Lower leg skin (tissue), 4 donors: ENCODE measurements around the gene FAM174A. TPM values are rescaled to one million over a fixed set of nuclear protein-coding genes. Genes with fewer than 3 reads are reported as not detected.

Source experiments
- DNase-seq, 2 donors: peaks; one replicate each; pipeline ENCODE4 v3.0.0-alpha.2; 2019; ENCODE audit warnings: low spot score in 2 of 2
- H3K4me3 ChIP-seq: fragments of 200-600 bp; sonication (generic); 2 replicates; pipeline ENCODE4 v1.5.1; 2017; ENCODE audit warnings: mild to moderate bottlenecking, low read depth; ENCODE audit not compliant: poor library complexity, severe bottlenecking
- POLR2A ChIP-seq, 2 donors: fragments of 450-650 bp; IDR thresholded peaks; one replicate each; pipeline ENCODE4 v1.6.1; 2016 to 2017; ENCODE audit warnings: antibody characterized with exemption in 2 of 2, mild to moderate bottlenecking in 1 of 2, moderate library complexity in 1 of 2
- WGBS, 2 donors: methylation state at CpG; one replicate each; pipeline ENCODE4 v1.1.5; 2018; 5-methylcytosine and 5-hydroxymethylcytosine counted together
- intact Hi-C: fragments of 100-400 bp; cut with DNase I; formaldehyde crosslinking; loops from one replicate; pipeline ENCODE4 v1.15.0; 2023; ENCODE audit warnings: low total_unique reads
- total RNA-seq, 4 donors: library from RNA; depleted of rRNA; stranded (reverse); fragments of >200 nt; gene quantifications; one replicate each; pipeline ENCODE4 v1.1.0, GENCODE V29; 2016
- TF ChIP-seq, protein P1 (sequence below), 3 donors: fragments of 450-650 bp; IDR thresholded peaks; one replicate each; pipeline ENCODE4 v1.5.1; 2016; ENCODE audit warnings: antibody characterized with exemption in 3 of 3, mild to moderate bottlenecking in 3 of 3, moderate library complexity in 2 of 3

Gene FAM174A
- total RNA-seq, 4 donors from 2014 or later = 78.0 to 124 (median 99.5) TPM

DNA sequence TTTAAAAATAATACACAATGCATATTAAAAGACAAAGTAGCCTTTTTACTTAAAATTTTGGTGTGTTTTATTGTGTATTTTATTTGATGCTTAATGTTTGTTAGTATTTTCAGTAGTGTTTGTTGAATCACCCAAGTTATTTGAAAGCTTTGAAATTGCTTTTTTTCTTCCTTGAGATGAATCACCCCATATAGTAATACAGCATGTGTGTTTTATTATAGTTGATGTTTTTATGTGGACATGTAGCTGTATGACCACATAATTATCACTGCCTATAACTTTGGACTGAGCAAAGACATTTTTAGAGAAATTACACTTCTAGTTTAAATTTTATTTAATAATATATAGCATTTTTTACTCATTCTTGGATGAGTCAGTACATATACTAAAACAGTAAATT is 18.0 kb downstream of the FAM174A start:
- DNase-seq = no peak
- H3K4me3 ChIP-seq = no peak overlapping the region
- intact Hi-C loops = no loop called here
- TF ChIP-seq POLR2A (IDR thresholded peaks at IDR 0.05) = no peak
- TF ChIP-seq, protein P1, sequence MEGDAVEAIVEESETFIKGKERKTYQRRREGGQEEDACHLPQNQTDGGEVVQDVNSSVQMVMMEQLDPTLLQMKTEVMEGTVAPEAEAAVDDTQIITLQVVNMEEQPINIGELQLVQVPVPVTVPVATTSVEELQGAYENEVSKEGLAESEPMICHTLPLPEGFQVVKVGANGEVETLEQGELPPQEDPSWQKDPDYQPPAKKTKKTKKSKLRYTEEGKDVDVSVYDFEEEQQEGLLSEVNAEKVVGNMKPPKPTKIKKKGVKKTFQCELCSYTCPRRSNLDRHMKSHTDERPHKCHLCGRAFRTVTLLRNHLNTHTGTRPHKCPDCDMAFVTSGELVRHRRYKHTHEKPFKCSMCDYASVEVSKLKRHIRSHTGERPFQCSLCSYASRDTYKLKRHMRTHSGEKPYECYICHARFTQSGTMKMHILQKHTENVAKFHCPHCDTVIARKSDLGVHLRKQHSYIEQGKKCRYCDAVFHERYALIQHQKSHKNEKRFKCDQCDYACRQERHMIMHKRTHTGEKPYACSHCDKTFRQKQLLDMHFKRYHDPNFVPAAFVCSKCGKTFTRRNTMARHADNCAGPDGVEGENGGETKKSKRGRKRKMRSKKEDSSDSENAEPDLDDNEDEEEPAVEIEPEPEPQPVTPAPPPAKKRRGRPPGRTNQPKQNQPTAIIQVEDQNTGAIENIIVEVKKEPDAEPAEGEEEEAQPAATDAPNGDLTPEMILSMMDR (IDR thresholded peaks at IDR 0.05) = no peak

DNA sequence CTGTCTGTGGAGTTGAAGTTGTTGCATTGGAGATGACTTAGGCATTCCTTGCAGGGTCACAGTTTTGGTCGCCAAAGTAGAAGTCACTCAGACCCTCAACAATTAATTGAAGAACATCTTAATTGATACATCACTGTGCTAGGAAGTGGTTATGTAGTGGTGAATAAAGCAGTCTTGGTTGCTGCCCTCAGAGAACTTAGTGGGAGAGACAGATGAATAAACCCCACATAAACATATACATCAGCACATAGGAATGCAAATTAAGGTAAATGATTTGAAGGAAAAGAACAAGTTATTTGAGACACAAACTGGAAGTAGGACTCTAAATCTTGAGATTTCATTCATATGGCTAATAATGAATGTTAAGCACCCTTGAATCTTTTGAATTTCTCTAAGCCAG is 25.7 kb downstream of the FAM174A start:
- 91 to 95% methylated on average over 1 of the region's 1 CpG for WGBS, 2 donors
- no peak for DNase-seq
- TF ChIP-seq POLR2A (IDR thresholded peaks at IDR 0.05) = no peak
- TF ChIP-seq, protein P1 (IDR thresholded peaks at IDR 0.05) = no peak
- intact Hi-C loops = no loop called here
- no peak overlapping the region for H3K4me3 ChIP-seq

DNA sequence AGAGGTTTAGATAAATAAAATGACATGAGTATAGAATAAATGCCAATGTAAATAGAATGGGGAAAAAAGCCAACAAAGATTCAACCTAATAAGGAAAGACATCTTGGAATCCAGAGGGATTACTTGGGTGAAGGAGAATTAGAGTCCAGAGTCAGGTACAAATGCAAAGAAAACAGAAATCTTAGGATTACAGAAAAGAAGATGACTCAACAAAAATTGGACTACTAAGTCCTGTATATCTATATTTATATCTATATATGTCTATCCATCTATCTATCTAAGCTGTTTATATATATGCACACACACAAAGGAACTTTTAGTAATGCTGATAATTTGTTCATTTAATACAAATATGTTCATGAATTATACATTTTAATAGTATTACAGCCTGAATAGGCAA is 27.6 kb downstream of the FAM174A start:
- no peak overlapping the region for H3K4me3 ChIP-seq
- TF ChIP-seq, protein P1 (IDR thresholded peaks at IDR 0.05) = no peak
- no peak for TF ChIP-seq POLR2A (IDR thresholded peaks at IDR 0.05)
- DNase-seq = no peak
- intact Hi-C loops = no loop called here

DNA sequence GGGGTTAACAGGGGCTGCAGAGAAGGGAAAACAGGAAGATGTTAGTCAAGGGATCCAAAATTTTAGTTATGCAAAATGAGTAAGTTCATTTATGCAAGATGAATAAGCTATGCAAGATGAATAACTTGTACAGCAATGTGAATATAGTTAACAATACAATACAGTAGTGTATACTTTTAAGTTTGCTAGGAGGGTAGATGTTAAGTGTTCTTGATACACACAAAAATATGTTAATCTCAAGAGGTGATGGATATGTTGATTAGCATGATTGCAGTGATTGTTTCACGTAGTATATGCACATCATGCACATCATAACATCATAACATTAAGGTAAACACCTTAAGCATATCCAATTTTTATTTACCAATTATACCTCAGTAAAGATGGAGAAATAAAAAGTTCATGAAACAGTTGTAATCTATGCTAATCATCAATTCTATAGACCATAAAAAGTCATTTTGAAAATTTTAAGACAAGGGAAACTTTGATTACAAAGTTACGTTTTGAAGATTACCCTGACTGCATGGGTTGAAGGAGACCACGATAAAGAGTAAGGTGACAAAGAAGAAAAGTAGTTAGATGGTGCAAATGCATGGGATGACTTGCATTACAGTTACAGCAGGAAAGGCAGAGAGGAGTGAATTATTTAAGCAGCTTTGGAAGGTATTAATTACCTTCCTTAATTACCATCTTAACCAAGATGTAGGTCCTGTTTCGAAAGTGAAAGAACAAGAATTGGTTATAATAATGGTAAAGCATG is 31.4 kb downstream of the FAM174A start:
- intact Hi-C loops = no loop called here
- WGBS, 2 donors = 89 to 90% methylated on average over 4 of the region's 4 CpGs
- TF ChIP-seq, protein P1 (IDR thresholded peaks at IDR 0.05) = no peak
- TF ChIP-seq POLR2A (IDR thresholded peaks at IDR 0.05) = no peak
- no peak for DNase-seq
- no peak overlapping the region for H3K4me3 ChIP-seq

DNA sequence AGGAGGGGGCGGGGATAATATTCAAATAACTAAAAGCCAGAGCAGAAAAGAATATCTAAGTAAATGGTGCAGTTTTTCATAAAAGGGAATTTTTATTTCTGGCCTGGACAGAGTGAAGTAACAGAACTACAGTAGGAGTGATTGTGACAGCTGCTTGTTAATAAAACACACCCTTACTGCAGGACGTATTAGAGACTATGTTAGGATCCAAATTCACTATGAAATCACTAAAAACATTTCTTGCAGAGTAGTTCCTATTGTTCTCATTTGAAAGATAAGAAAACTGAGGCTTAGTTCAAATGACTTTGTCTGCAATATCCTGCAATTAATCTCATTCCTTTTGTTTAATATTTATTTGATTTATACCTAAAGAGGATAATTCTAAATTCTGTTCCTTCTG is 39.5 kb downstream of the FAM174A start:
- WGBS, 2 donors = 63 to 69% methylated on average over 2 of the region's 2 CpGs
- TF ChIP-seq POLR2A (IDR thresholded peaks at IDR 0.05) = no peak
- TF ChIP-seq, protein P1 (IDR thresholded peaks at IDR 0.05) = no peak

DNA sequence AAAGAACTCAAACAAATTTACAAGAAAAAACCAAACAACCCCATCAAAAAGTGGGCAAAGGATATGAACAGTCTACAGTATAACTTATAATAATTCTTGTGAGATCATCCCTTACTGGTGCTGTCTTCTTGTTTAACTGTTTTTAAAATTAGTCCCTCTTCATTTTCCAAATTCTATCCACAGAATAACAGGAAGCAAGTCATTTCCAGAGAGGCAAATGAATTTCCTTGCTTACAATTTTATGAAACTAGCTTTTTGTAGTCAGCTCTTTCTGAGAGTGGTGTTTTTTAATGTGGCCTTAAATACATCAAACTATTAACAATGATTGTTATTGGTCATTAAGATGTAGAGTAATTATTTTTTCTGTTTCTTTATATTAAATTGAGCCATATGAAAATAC is 40.6 kb downstream of the FAM174A start:
- intact Hi-C loops = no loop called here

More for the DNA sequence above, 39.5 kb downstream of the FAM174A start:
- intact Hi-C loops = no loop called here
- no peak for DNase-seq
- no peak overlapping the region for H3K4me3 ChIP-seq

More for the DNA sequence above, 40.6 kb downstream of the FAM174A start:
- TF ChIP-seq, protein P1 (IDR thresholded peaks at IDR 0.05) = no peak
- TF ChIP-seq POLR2A (IDR thresholded peaks at IDR 0.05) = no peak
- H3K4me3 ChIP-seq = no peak overlapping the region
- no peak for DNase-seq
